Gastroesophageal sphincter (tissue), 4 donors: Measurements from ENCODE around the gene CIT. TPM values are rescaled to one million over a fixed set of nuclear protein-coding genes. Genes with fewer than 3 reads are reported as not detected.
A peak's percentile ranks its signal among the peaks of the same experiment; 100 is the strongest.

Experiments
- ATAC-seq: fragments of 150-250 bp; one replicate; pipeline ENCODE4 v1.9.1; 2016; ENCODE audit warnings: mild to moderate bottlenecking, moderate library complexity
- H3K27ac ChIP-seq, 4 donors: fragments of 200-600 bp; sonication (generic) in 3 of 4; 1 replicate in 3 of 4; 2 replicates in 1 of 4; pipeline ENCODE4 v1.5.1; 2016 to 2019
- H3K27me3 ChIP-seq: fragments of 200-600 bp; sonication (generic); one replicate; pipeline ENCODE4 v1.5.1; 2019
- H3K36me3 ChIP-seq, 2 donors: fragments of 200-600 bp; sonication (generic); one replicate each; pipeline ENCODE4 v1.5.1; 2019; ENCODE audit warnings: control low read depth in 1 of 2
- H3K4me1 ChIP-seq, 3 donors: fragments of 200-600 bp; sonication (generic); 1 replicate in 2 of 3; 2 replicates in 1 of 3; pipeline ENCODE4 v1.5.1; 2016 to 2019; ENCODE audit warnings: control low read depth in 2 of 3
- H3K4me3 ChIP-seq, 2 donors: fragments of 200-600 bp; sonication (generic); one replicate each; pipeline ENCODE4 v1.5.1; 2019; ENCODE audit warnings: mild to moderate bottlenecking in 1 of 2, moderate library complexity in 1 of 2
- H3K9me3 ChIP-seq, 3 donors: fragments of 200-600 bp; sonication (generic); one replicate each; pipeline ENCODE4 v1.5.1; 2017 to 2019; ENCODE audit warnings: control low read depth in 2 of 3
- EP300 ChIP-seq: sonication (generic); formaldehyde crosslinking; IDR thresholded peaks from one replicate; pipeline ENCODE4 v1.6.1; 2017; ENCODE audit warnings: antibody characterized with exemption, mild to moderate bottlenecking
- POLR2A ChIP-seq, 2 donors: fragments of 450-650 bp; IDR thresholded peaks; one replicate each; pipeline ENCODE4 v1.6.1; 2017; ENCODE audit warnings: antibody characterized with exemption in 2 of 2, mild to moderate bottlenecking in 2 of 2, moderate library complexity in 1 of 2
- POLR2AphosphoS5 ChIP-seq: sonication (generic); formaldehyde crosslinking; IDR thresholded peaks from one replicate; pipeline ENCODE4 v1.6.1; 2017; ENCODE audit warnings: antibody characterized with exemption
- WGBS, 2 donors: methylation state at CpG; one replicate each; pipeline ENCODE4 v1.1.5; 2018; ENCODE audit warnings: low coverage in 1 of 2; 5-methylcytosine and 5-hydroxymethylcytosine counted together
- total RNA-seq, 4 donors: library from RNA; depleted of rRNA; stranded (reverse); fragments of >200 nt; gene quantifications; one replicate each; pipeline ENCODE4 v1.1.0, GENCODE V29; 2016
- TF ChIP-seq, protein P1 (sequence below), 4 experiments: fragments of 200-600 bp in 2 of 4; fragments of 450-650 bp in 2 of 4; sonication (generic) in 1 of 4; IDR thresholded peaks; one replicate each; pipeline ENCODE4 v1.5.1; 2017 to 2019; ENCODE audit warnings: antibody characterized with exemption in 4 of 4, mild to moderate bottlenecking in 2 of 4, moderate library complexity in 2 of 4

Gene CIT
- total RNA-seq, 4 donors from 2014 or later, result 3.8 to 9.7 (median 6.6) TPM

DNA sequence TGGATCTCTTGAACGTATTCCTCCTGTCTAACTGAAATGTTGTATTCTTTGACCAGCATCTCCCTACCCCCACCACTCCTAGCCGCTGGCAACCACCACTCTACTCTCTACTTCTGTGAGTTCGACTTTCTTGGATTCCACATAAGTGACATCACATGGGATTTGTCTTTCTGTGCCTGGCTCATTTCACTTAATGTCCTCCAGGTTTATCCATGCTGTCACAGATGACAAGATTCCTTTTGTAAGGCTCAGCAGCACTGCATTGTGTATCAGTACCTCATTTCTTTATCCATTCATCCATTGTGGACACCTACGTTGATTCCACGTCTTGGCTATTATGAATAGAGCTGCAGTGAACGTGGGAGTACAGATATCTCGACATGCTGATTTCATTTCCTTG lies 198.7 kb downstream of the CIT start:
- no peak for ATAC-seq
- Histone ChIP-seq H3K27me3 (no peaks in the 10 kb centered on the region), H3K4me3 (no peak overlapping the region), H3K4me1 (peaks cover 0 to 4% (median 0%) of the 10 kb centered on the region in 3 donors), H3K9me3 (no peaks in the 10 kb centered on the region), H3K27ac (no peak overlapping the region), H3K36me3 (peaks cover 7 to 91% of the 10 kb centered on the region in 2 donors)
- TF ChIP-seq, protein P1, sequence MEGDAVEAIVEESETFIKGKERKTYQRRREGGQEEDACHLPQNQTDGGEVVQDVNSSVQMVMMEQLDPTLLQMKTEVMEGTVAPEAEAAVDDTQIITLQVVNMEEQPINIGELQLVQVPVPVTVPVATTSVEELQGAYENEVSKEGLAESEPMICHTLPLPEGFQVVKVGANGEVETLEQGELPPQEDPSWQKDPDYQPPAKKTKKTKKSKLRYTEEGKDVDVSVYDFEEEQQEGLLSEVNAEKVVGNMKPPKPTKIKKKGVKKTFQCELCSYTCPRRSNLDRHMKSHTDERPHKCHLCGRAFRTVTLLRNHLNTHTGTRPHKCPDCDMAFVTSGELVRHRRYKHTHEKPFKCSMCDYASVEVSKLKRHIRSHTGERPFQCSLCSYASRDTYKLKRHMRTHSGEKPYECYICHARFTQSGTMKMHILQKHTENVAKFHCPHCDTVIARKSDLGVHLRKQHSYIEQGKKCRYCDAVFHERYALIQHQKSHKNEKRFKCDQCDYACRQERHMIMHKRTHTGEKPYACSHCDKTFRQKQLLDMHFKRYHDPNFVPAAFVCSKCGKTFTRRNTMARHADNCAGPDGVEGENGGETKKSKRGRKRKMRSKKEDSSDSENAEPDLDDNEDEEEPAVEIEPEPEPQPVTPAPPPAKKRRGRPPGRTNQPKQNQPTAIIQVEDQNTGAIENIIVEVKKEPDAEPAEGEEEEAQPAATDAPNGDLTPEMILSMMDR (IDR thresholded peaks at IDR 0.05), result no peak
- no peak for TF ChIP-seq POLR2AphosphoS5
- WGBS, 2 donors, result 33 to 60% methylated on average over 7 of the region's 7 CpGs

DNA sequence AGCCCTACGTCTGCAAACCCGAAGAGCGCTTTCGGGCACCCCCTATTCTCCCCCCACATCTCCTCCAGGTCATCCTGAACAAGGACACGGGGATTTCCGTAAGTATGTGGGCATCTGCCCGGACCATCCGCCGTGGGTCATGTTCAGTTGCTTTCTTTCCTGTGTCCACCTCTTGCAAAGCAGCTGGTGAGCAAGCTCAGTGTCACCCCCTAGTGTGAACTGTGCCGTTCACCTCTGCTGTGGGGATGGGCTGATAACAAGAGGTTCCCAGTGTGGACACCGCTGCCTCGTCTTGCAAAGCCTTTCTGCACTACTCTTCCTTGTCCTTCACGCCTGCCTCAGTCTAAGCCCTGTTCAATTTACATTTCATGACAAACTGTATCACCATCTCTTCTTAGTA lies 200.5 kb downstream of the CIT start:
- whole genome bisulfite sequencing, 2 donors, result 88 to 90% methylated on average over 8 to 13 of the region's 13 CpGs
- TF ChIP-seq, protein P1 (IDR thresholded peaks at IDR 0.05), result no peak
- no peak for TF ChIP-seq POLR2A (IDR thresholded peaks at IDR 0.05)
- ATAC-seq, result no peak

DNA sequence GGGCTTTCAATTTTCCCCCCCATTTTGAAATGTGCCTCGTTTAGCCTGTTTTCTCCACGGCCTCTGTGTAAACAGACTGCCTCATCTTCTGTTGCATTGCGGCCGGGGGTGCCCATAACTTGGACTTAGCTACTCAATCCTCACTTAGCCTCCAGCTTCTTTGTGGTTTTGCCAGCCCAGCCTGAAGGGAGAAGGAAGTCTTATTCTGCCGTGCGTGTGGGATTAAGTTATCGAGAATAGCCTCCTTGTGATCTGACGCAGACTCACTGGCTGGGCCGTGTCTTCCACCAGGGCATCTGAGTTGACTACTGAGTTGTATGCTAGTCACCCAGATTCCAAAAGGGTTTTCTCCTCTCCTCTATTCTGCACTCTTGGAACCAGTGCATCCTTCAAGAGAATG lies 201.1 kb downstream of the CIT start:
- Histone ChIP-seq H3K27me3 (no peaks in the 10 kb centered on the region), H3K36me3 (peaks cover 7 to 100% of the 10 kb centered on the region in 2 donors), H3K4me1 (peaks cover 0 to 23% (median 0%) of the 10 kb centered on the region in 3 donors), H3K4me3 (no peak overlapping the region), H3K27ac (no peak overlapping the region), H3K9me3 (no peaks in the 10 kb centered on the region)
- no peak for ATAC-seq
- WGBS, 2 donors, result 27 to 74% methylated on average over 2 to 9 of the region's 9 CpGs
- no peak for TF ChIP-seq POLR2AphosphoS5
- no peak for TF ChIP-seq POLR2A (IDR thresholded peaks at IDR 0.05)
- TF ChIP-seq EP300, result no peak
- TF ChIP-seq, protein P1 (IDR thresholded peaks at IDR 0.05), result no peak

More for the DNA sequence above, 200.5 kb downstream of the CIT start:
- Histone ChIP-seq H3K27ac (no peak overlapping the region), H3K36me3 (peaks cover 7 to 100% of the 10 kb centered on the region in 2 donors), H3K4me3 (no peak overlapping the region), H3K4me1 (peaks cover 0 to 18% (median 0%) of the 10 kb centered on the region in 3 donors), H3K9me3 (no peaks in the 10 kb centered on the region), H3K27me3 (no peaks in the 10 kb centered on the region)

- WGBS, 2 donors, result 100% methylated on average over 2 of the region's 4 CpGs; no CpG with 5 or more reads in 1 of the 2 donors
- Histone ChIP-seq H3K9me3 (no peaks in the 10 kb centered on the region), H3K4me1 (peaks cover 0 to 38% (median 0%) of the 10 kb centered on the region in 3 donors), H3K4me3 (no peak overlapping the region), H3K27ac (peak overlapping the region in 3 of 4 donors; percentile 48 to 63 (median 55)), H3K36me3 (peaks cover 3 to 99% of the 10 kb centered on the region in 2 donors), H3K27me3 (no peaks in the 10 kb centered on the region)
- no peak for ATAC-seq
- TF ChIP-seq, protein P1 (IDR thresholded peaks at IDR 0.05), result no peak
- TF ChIP-seq POLR2A (IDR thresholded peaks at IDR 0.05) (no peak), EP300 (no peak), POLR2AphosphoS5 (no peak)
These were observed 202.6 kb downstream of the CIT start for GRCh38 chr12:119674560-119674959.

GRCh38 chr12:119673634-119674033 lies 203.5 kb downstream of the CIT start:
- TF ChIP-seq POLR2A (IDR thresholded peaks at IDR 0.05), result no peak
- peak; percentile 51 for TF ChIP-seq POLR2AphosphoS5
- peak; percentile 80 for ATAC-seq
- H3K27ac ChIP-seq, result peak overlapping the region in 3 of 4 donors; percentile 56 to 73 (median 59)
- no peaks in the 10 kb centered on the region for H3K9me3 ChIP-seq
- 50% methylated on average over 6 of the region's 7 CpGs; no CpG with 5 or more reads in 1 of the 2 donors for WGBS, 2 donors
- no peak overlapping the region for H3K4me3 ChIP-seq
- H3K27me3 ChIP-seq, result no peaks in the 10 kb centered on the region
- H3K4me1 ChIP-seq, result peaks cover 2 to 47% (median 3%) of the 10 kb centered on the region in 3 donors
- peaks cover 3 to 91% of the 10 kb centered on the region in 2 donors for H3K36me3 ChIP-seq
